Dedifferentiated amniotic fluid mesenchymal stem cell (primary cell): ENCODE measurements around the gene ACE2.
A peak's percentile ranks its signal among the peaks of the same experiment; 100 is the strongest.

Experiments used
- DNase-seq: peaks from one replicate; pipeline ENCODE4 v3.0.0-alpha.2; 2016; ENCODE audit errors: extremely low spot score

The ACE2 gene

GRCh38 chrX:15576019-15576418, 24.7 kb downstream of the ACE2 start:
- DNase-seq: no peak

GRCh38 chrX:15574017-15574416, 26.7 kb downstream of the ACE2 start:
- no peak for DNase-seq

- no peak for DNase-seq
These were observed 30.6 kb downstream of the ACE2 start for GRCh38 chrX:15570145-15570544.

- DNase-seq: no peak
These were observed 32.7 kb downstream of the ACE2 start for GRCh38 chrX:15567886-15568616.

- no peak for DNase-seq
These were observed 33.5 kb downstream of the ACE2 start for GRCh38 chrX:15567267-15567666.

- no peak for DNase-seq
These were observed 34.5 kb downstream of the ACE2 start for GRCh38 chrX:15566244-15566643.

GRCh38 chrX:15564981-15565579, 35.7 kb downstream of the ACE2 start:
- peak; percentile 29 for DNase-seq

GRCh38 chrX:15563056-15563455, 37.7 kb downstream of the ACE2 start:
- no peak for DNase-seq

- DNase-seq: no peak
These were observed 39.8 kb downstream of the ACE2 start for GRCh38 chrX:15560924-15561323.

GRCh38 chrX:15559227-15559626, 41.5 kb downstream of the ACE2 start:
- DNase-seq: no peak

GRCh38 chrX:15549189-15550012, 51.4 kb downstream of the ACE2 start:
- DNase-seq: no peak

GRCh38 chrX:15547356-15547755, 53.4 kb downstream of the ACE2 start:
- DNase-seq: no peak

- no peak for DNase-seq
These were observed 54.0 kb downstream of the ACE2 start for GRCh38 chrX:15546745-15547144.

GRCh38 chrX:15530318-15530717, 70.4 kb downstream of the ACE2 start:
- DNase-seq: no peak

GRCh38 chrX:15529165-15529564, 71.6 kb downstream of the ACE2 start:
- no peak for DNase-seq

- no peak for DNase-seq
These were observed 74.9 kb downstream of the ACE2 start for GRCh38 chrX:15525664-15526416.

- no peak for DNase-seq
These were observed 76.3 kb downstream of the ACE2 start for GRCh38 chrX:15524417-15524816.

- no peak for DNase-seq
These were observed 77.7 kb downstream of the ACE2 start for GRCh38 chrX:15523088-15523487.

- DNase-seq: no peak
These were observed 78.3 kb downstream of the ACE2 start for GRCh38 chrX:15522464-15522863.

GRCh38 chrX:15515931-15516330, 84.8 kb downstream of the ACE2 start:
- no peak for DNase-seq

- no peak for DNase-seq
These were observed 86.5 kb downstream of the ACE2 start for GRCh38 chrX:15514279-15514678.

GRCh38 chrX:15512401-15512965, 88.3 kb downstream of the ACE2 start:
- no peak for DNase-seq
